Spleen (tissue), 11 donors: ENCODE measurements around the gene GSN. TPM values are rescaled to one million over a fixed set of nuclear protein-coding genes. Genes with fewer than 3 reads are reported as not detected.

Experiments
- DNase-seq: peaks from one replicate; pipeline ENCODE4 v3.0.0-alpha.2; 2020
- H3K27ac ChIP-seq, 8 donors: fragments of 200-600 bp; sonication (generic) in 7 of 8; 1 replicate in 4 of 8; 2 replicates in 4 of 8; pipeline versions ENCODE4 v1.5.0 to v1.8.0; 2016 to 2021; ENCODE audit warnings: inconsistent platforms in 4 of 8, mild to moderate bottlenecking in 4 of 8, moderate library complexity in 1 of 8
- H3K27me3 ChIP-seq, 7 donors: fragments of 200-600 bp; sonication (generic) in 6 of 7; replicated peaks in 1 of 7; 1 replicate in 4 of 7; 2 replicates in 3 of 7; pipeline versions ENCODE4 v1.5.0 to v1.8.0; 2016 to 2021; ENCODE audit warnings: inconsistent platforms in 3 of 7, mild to moderate bottlenecking in 1 of 7
- H3K36me3 ChIP-seq, 6 donors: fragments of 200-600 bp; sonication (generic) in 5 of 6; 1 replicate in 4 of 6; 2 replicates in 2 of 6; pipeline versions ENCODE4 v1.5.0 to v1.8.0; 2016 to 2021; ENCODE audit warnings: inconsistent platforms in 2 of 6
- H3K4me1 ChIP-seq, 6 donors: fragments of 200-600 bp; sonication (generic) in 5 of 6; 1 replicate in 3 of 6; 2 replicates in 3 of 6; pipeline versions ENCODE4 v1.5.0 to v1.8.0; 2016 to 2021; ENCODE audit warnings: inconsistent platforms in 3 of 6
- H3K4me3 ChIP-seq, 8 donors: fragments of 200-600 bp; sonication (generic) in 7 of 8; 1 replicate in 4 of 8; 2 replicates in 4 of 8; pipeline versions ENCODE4 v1.5.0 to v1.8.0; 2016 to 2021; ENCODE audit warnings: inconsistent platforms in 4 of 8, mild to moderate bottlenecking in 4 of 8, moderate library complexity in 2 of 8
- H3K9me3 ChIP-seq, 8 donors: fragments of 200-600 bp; sonication (generic) in 7 of 8; 1 replicate in 4 of 8; 2 replicates in 4 of 8; pipeline versions ENCODE4 v1.5.0 to v1.8.0; 2016 to 2021; ENCODE audit warnings: inconsistent platforms in 4 of 8
- POLR2A ChIP-seq, 3 donors: fragments of 450-650 bp; IDR thresholded peaks; one replicate each; pipeline ENCODE4 v1.5.1; 2017; ENCODE audit warnings: antibody characterized with exemption in 3 of 3, mild to moderate bottlenecking in 1 of 3
- POLR2AphosphoS5 ChIP-seq, 3 donors: sonication (generic); formaldehyde crosslinking; IDR thresholded peaks; one replicate each; pipeline ENCODE4 v1.5.1; 2017; ENCODE audit warnings: antibody characterized with exemption in 3 of 3
- WGBS, 5 donors: extraction: QIAGEN DNeasy Blood & Tissue Kit in 3 of 5; methylation state at CpG; one replicate each; pipeline versions ENCODE4 v1.1.5 to v1.1.7; 2013 to 2018; 5-methylcytosine and 5-hydroxymethylcytosine counted together
- intact Hi-C: fragments of 100-400 bp; cut with DNase I; formaldehyde crosslinking; loops from one replicate; pipeline ENCODE4 v1.15.0; 2023; ENCODE audit warnings: low total_unique reads
- polyA plus RNA-seq, 3 donors: library from polyadenylated mRNA; stranded (reverse); fragments of 200-250 nt; gene quantifications; one replicate each; pipeline ENCODE4 v1.2.1, GENCODE V29; 2013
- total RNA-seq, 7 donors: library from RNA; depleted of rRNA in 3 of 7; stranded (reverse); fragments of >200 nt in 3 of 7; fragmentation: NEBNext Ultra II Directional in 4 of 7; extraction: Animal tissue kit (Norgen Biotek cat#: 25700) in 4 of 7; gene quantifications; one replicate each; pipeline versions ENCODE4 v1.1.0 to v1.2.1, GENCODE V29; 2016 to 2021
- TF ChIP-seq, protein P1 (sequence below), 11 experiments: fragments of 200-600 bp in 7 of 11; fragments of 450-650 bp in 4 of 11; sonication (generic) in 4 of 11; IDR thresholded peaks in 8 of 11; conservative IDR thresholded peaks in 3 of 11; 1 replicate in 7 of 11; 2 replicates in 4 of 11; pipeline versions ENCODE4 v1.4.0 to v1.8.0; 2016 to 2021; ENCODE audit warnings: antibody characterized with exemption in 11 of 11, inconsistent platforms in 4 of 11, mild to moderate bottlenecking in 1 of 11
- donor health status: healthy with polysubstance abuse.
- donor health status: DM: no; HTN: no; CAD: no; lungs with moderate emphysema.
- donor health status: DM: no; HTN: no; CAD: no.
- donor health status: Bipolar disorder and iron deficiency.
- donor health status: healthy.
- donor health status: DM: no; HTN: no; CAD: no.
- donor health status: DM: yes; HTN: yes; CAD: no.

Gene GSN
- total and polyA plus RNA-seq, 10 donors: 115 to 432 (median 227) TPM

DNA sequence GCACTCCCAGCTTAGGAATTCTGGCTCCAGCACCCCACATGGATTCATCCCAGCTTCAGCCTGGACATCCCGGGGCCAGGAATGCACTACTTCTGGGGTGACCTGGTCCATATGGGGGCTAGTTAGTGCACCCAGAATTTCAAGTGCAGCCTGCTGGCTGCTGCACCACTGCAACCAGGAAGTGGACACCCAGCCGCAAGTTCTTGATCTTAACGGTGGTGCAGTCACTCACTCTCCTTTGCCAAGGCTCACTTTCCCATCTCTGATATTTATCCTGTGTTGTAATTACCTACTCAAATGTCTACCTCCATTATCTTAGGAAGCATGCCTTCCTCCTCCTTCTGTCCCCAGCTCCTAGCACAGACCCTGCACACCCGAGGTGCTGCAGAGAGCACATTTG, 40.1 kb upstream of the GSN start:
- Histone ChIP-seq H3K4me1 (peaks cover 0 to 2% (median under 1%) of the 10 kb centered on the region in 6 donors), H3K4me3 (no peak overlapping the region), H3K27me3 (no peaks in the 10 kb centered on the region), H3K27ac (no peak overlapping the region), H3K9me3 (no peaks in the 10 kb centered on the region), H3K36me3 (peaks cover 0 to 22% (median 0%) of the 10 kb centered on the region in 6 donors)
- intact Hi-C loops: no loop called here
- DNase-seq: no peak
- 53 to 74% (median 63%) methylated on average over 4 of the region's 4 CpGs for WGBS, 5 donors
- no peak for TF ChIP-seq POLR2AphosphoS5 (IDR thresholded peaks at IDR 0.05)
- TF ChIP-seq, protein P1, sequence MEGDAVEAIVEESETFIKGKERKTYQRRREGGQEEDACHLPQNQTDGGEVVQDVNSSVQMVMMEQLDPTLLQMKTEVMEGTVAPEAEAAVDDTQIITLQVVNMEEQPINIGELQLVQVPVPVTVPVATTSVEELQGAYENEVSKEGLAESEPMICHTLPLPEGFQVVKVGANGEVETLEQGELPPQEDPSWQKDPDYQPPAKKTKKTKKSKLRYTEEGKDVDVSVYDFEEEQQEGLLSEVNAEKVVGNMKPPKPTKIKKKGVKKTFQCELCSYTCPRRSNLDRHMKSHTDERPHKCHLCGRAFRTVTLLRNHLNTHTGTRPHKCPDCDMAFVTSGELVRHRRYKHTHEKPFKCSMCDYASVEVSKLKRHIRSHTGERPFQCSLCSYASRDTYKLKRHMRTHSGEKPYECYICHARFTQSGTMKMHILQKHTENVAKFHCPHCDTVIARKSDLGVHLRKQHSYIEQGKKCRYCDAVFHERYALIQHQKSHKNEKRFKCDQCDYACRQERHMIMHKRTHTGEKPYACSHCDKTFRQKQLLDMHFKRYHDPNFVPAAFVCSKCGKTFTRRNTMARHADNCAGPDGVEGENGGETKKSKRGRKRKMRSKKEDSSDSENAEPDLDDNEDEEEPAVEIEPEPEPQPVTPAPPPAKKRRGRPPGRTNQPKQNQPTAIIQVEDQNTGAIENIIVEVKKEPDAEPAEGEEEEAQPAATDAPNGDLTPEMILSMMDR (IDR thresholded peaks at IDR 0.05 in 8 of 11, conservative IDR thresholded peaks at IDR 0.05 in 3 of 11): no peak
- TF ChIP-seq POLR2A (IDR thresholded peaks at IDR 0.05): no peak

DNA sequence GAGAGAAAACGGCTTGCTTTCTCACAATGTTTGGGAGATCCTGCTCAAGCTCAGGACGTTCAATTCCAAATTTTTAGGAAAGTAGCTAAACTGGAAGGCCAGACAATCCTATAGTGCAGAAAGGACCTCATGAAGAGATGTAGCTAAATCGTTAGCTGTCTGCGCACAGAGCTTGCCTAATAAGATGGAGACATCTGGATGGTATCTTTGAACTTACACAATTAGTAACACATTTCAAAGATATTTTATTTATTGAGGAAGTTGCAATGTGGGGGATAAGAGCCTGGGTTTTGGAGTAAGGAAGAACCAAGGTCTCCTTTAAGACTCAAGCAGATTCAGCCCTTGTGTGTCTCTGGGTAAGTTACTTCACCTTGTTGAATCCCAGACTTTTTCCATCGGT, 37.7 kb upstream of the GSN start:
- intact Hi-C loops: loop anchor here (10.0 kb wide), 1 partner anchor 175 kb away; no protein-coding TSS in a partner anchor
- TF ChIP-seq, protein P1 (IDR thresholded peaks at IDR 0.05 in 8 of 11, conservative IDR thresholded peaks at IDR 0.05 in 3 of 11): no peak
- no peak for TF ChIP-seq POLR2AphosphoS5 (IDR thresholded peaks at IDR 0.05)
- TF ChIP-seq POLR2A (IDR thresholded peaks at IDR 0.05): no peak
- Histone ChIP-seq H3K9me3 (no peaks in the 10 kb centered on the region), H3K4me3 (no peak overlapping the region), H3K36me3 (peaks cover 0 to 40% (median 0%) of the 10 kb centered on the region in 6 donors), H3K27me3 (no peaks in the 10 kb centered on the region), H3K27ac (no peak overlapping the region), H3K4me1 (peaks cover 0 to 15% (median 5%) of the 10 kb centered on the region in 6 donors)
- 68 to 89% (median 85%) methylated on average over 5 of the region's 5 CpGs for WGBS, 5 donors
- DNase-seq: no peak

DNA sequence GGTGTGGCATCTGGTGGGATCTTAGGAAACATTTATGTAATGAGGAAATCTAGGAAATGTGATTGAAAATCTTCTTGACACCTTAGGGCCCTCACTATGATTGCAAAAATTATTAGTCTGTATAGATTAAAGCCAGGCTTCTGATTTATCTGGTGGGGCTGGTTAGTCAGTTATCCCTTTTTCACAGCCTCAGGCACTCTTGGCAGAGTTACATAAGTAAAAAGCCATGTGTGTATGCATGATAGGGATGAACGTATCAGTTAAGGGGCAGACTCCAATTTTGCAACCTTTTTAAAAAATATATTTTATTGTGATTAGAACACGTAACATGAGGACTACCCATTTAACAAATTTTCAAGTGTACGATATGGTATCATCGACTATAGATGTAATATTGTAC, 35.7 kb upstream of the GSN start:
- Histone ChIP-seq H3K4me1 (peaks cover 0 to 15% (median 5%) of the 10 kb centered on the region in 6 donors), H3K27me3 (no peaks in the 10 kb centered on the region), H3K9me3 (no peaks in the 10 kb centered on the region), H3K36me3 (peaks cover 0 to 59% (median 0%) of the 10 kb centered on the region in 6 donors), H3K27ac (no peak overlapping the region), H3K4me3 (no peak overlapping the region)
- WGBS, 5 donors: 94 to 97% (median 95%) methylated on average over 4 of the region's 4 CpGs
- intact Hi-C loops: loop anchor here (10.0 kb wide), 1 partner anchor 173 kb away; no protein-coding TSS in a partner anchor
- TF ChIP-seq POLR2A (IDR thresholded peaks at IDR 0.05) (no peak), POLR2AphosphoS5 (IDR thresholded peaks at IDR 0.05) (no peak)
- TF ChIP-seq, protein P1 (IDR thresholded peaks at IDR 0.05 in 8 of 11, conservative IDR thresholded peaks at IDR 0.05 in 3 of 11): no peak
- no peak for DNase-seq

DNA sequence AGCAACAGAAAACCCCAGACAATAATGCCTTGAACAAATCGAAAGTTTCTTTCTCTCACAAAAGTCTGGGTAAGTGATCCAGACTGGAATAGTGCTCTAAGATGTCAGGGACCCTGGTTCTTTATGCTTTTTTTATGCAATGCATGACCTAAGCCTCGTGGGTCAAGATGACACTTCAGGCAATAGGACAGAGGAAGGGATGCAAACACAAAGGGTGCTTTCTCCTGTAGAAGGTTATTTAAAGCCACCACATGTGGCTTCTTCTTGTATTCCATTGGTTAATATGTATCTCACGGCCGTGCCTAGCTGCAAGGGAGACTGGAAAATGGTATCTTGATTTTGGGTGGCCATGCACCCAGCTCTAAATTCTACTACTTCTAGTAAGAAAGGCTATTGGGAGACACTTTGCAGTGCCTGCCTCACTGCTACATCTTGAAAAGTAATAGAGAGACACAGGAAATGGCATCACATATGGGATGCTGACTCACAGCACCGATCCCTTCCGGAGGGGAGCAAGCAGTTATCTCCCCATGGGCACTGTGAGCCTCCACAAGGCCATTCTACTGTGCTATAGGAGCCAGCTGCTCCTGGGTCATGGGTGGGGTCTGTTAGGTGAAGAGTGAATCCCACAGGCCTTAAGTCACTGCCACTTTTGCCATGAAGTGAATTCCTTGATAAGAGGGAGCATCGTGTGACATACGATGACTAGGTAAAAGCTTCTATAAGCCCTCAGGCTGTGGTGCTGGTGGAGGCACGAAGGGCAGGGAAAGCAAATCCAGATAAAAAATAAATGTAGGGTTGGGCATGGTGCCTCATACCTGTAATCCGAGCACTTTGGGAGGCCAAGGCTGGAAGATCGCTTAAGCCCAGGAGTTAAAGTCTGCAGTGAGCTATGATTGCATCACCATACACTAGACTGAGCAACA, 33.8 kb upstream of the GSN start:
- Histone ChIP-seq H3K27ac (peak overlapping the region in 2 of 8 donors; percentile 9 to 24), H3K36me3 (peaks cover 0 to 74% (median 0%) of the 10 kb centered on the region in 6 donors), H3K4me1 (peaks cover 0 to 15% (median 5%) of the 10 kb centered on the region in 6 donors), H3K9me3 (no peaks in the 10 kb centered on the region), H3K4me3 (no peak overlapping the region), H3K27me3 (no peaks in the 10 kb centered on the region)
- TF ChIP-seq, protein P1 (IDR thresholded peaks at IDR 0.05 in 8 of 11, conservative IDR thresholded peaks at IDR 0.05 in 3 of 11): no peak
- peak in 1 of 3 donors; percentile 20 for TF ChIP-seq POLR2AphosphoS5 (IDR thresholded peaks at IDR 0.05)
- DNase-seq: no peak
- intact Hi-C loops: loop anchor here (10.0 kb wide), 1 partner anchor 171 kb away; no protein-coding TSS in a partner anchor
- WGBS, 5 donors: 58 to 85% (median 73%) methylated on average over 11 of the region's 11 CpGs
